Stimulated activated CD8-positive, alpha-beta memory T cell treated with anti-CD3 and anti-CD28 coated beads, Interleukin-12 subunit alpha, Interleukin-12 subunit beta, amount 100 ng/mL, for 24 hours (primary cell): ENCODE results near the gene MORF4L2.

Experiments used
- DNase-seq: peaks from one replicate; pipeline ENCODE4 v3.0.0-alpha.2; 2020; ENCODE audit errors: extremely low read depth

Gene MORF4L2

DNA sequence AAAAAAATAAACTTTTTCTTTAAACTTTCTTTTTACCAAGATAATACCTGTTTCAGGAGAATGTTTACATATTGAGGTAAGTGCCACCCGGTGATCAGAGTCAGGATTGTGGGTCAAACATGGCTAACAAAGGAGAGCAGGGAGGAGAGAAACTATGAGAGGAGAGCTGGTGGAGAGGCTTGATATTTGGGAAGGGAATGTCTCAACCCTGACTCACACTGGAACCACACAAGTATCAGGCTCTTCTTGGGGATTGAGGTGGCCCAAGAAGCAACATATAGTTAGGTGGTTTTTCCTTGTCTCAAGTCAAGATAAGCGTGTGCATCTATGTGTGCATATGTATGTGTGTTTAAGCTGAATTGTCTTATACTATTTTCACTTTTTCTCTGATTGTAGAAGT is 51.1 kb downstream of the MORF4L2 start:
- DNase-seq = no peak

DNA sequence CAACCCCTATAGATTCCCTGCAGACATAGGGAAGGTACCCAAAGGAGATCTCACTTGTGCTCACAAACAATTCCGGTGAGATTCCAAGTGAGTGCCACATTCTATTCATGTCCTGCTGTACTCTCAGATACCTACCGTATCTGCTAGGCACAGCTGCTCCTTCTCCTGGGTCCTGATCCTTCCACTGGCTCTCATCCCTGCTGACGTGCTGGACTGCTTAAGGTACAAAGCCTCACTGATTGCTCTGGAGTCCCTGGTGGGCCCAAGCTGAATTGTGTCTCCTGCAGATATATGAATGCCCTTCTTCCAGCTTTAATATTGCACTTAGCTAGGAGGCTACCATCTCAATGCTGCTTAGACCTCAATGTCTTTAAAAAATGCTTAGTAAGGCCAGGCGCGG is 55.4 kb downstream of the MORF4L2 start:
- DNase-seq = no peak

GRCh38 chrX:103630171-103630511 is 56.4 kb downstream of the MORF4L2 start:
- no peak for DNase-seq

- DNase-seq = no peak
Observed at GRCh38 chrX:103629318-103630170, 57.0 kb downstream of the MORF4L2 start.

DNA sequence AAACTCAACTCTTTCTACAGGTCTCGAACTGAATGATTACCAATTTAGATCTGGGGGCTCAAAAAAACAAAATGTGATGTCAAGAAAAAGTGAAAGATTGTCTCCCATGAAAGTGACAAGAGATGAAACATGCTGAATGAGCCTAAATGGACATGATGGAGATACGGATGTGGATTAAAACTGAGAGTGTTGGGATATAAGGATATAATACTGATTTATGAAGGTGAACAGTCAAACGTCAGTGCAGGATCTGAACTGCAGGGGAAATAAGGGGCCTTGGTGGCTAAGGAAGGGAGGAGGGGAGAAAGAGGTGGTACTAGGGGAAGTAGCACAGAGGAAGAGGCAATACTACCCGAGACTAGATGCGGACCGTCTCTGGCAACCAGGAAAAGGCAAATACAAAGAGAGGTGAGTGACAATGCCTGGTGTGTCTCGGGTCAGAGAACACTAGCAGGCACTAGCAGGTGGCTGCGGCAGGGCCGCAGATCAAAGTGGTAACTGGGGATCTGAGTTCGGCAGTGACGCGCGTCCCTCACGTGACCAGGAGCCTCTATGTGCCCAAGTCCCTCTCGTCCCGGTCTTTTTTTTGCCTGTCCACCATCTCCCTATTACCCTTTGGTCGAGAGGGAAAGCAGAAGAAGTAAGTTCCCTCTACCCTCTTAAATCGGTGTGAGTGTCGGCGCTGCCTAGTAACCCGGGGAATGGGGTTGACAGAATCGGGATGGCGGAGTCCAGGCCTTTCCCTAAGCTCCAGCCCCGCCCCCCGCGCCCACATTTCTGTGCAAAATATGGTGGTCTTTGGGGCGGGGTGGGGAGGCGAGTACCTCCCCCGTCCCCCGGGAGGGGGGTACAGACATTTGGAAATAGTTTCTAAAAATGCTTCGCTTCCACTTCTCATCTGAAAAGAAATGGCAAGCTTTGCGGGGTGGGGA is 57.8 kb downstream of the MORF4L2 start, which contains the start of gene TCEAL1:
TSS of gene TCEAL1 (plus strand) at position 590 of the 932 bp plus-strand sequence. CDS start 942 bp downstream, outside the sequence.
- DNase-seq = no peak

- DNase-seq = no peak
Observed at GRCh38 chrX:103626855-103627254, 59.6 kb downstream of the MORF4L2 start.
